Thyroid gland (tissue), 4 donors: ENCODE data around the gene MSN. TPM values are rescaled to one million over a fixed set of nuclear protein-coding genes. Genes with fewer than 3 reads are reported as not detected.
"Not testable (repeated sequence)": the region's sequence is repeated elsewhere in the genome, so short reads cannot be mapped to it uniquely, and the experiment has no call there.

ENCODE experiments used
- DNase-seq, 2 donors: peaks; one replicate each; pipeline ENCODE4 v3.0.0-alpha.2; 2019
- H3K27ac ChIP-seq, 3 donors: fragments of 200-600 bp; sonication (generic); 1 replicate in 2 of 3; 2 replicates in 1 of 3; pipeline ENCODE4 v1.5.1; 2016 to 2019; ENCODE audit warnings: mild to moderate bottlenecking in 1 of 3, moderate library complexity in 1 of 3
- H3K27me3 ChIP-seq: fragments of 200-600 bp; sonication (generic); one replicate; pipeline ENCODE4 v1.5.1; 2019
- H3K36me3 ChIP-seq, 2 donors: fragments of 200-600 bp; sonication (generic); one replicate each; pipeline ENCODE4 v1.5.1; 2016 to 2019
- H3K4me1 ChIP-seq, 2 donors: fragments of 200-600 bp; sonication (generic); one replicate each; pipeline ENCODE4 v1.5.1; 2017 to 2019
- H3K4me3 ChIP-seq, 3 donors: fragments of 200-600 bp; sonication (generic); replicated peaks in 1 of 3; 1 replicate in 2 of 3; 2 replicates in 1 of 3; pipeline ENCODE4 v1.5.1; 2016; ENCODE audit warnings: mild to moderate bottlenecking in 1 of 3
- H3K9me3 ChIP-seq: fragments of 200-600 bp; sonication (generic); one replicate; pipeline ENCODE4 v1.5.1; 2017
- CTCF ChIP-seq, 6 experiments: fragments of 200-600 bp in 3 of 6; fragments of 450-650 bp in 3 of 6; sonication (generic) in 3 of 6; IDR thresholded peaks; one replicate each; pipeline ENCODE4 v1.5.1; 2016 to 2019; ENCODE audit warnings: antibody characterized with exemption in 6 of 6, mild to moderate bottlenecking in 2 of 6, inconsistent platforms in 1 of 6, moderate library complexity in 1 of 6
- POLR2A ChIP-seq, 2 donors: fragments of 450-650 bp; IDR thresholded peaks; one replicate each; pipeline ENCODE4 v1.6.1; 2017; ENCODE audit warnings: antibody characterized with exemption in 2 of 2, mild to moderate bottlenecking in 2 of 2, moderate library complexity in 1 of 2
- WGBS, 2 donors: methylation state at CpG; one replicate each; pipeline ENCODE4 v1.1.5; 2017; 5-methylcytosine and 5-hydroxymethylcytosine counted together
- intact Hi-C: fragments of 100-400 bp; cut with DNase I; formaldehyde crosslinking; loops from one replicate; pipeline ENCODE4 v1.15.1; 2023
- total RNA-seq, 4 donors: library from RNA; depleted of rRNA; stranded (reverse); fragments of >200 nt; gene quantifications; one replicate each; pipeline ENCODE4 v1.2.3, GENCODE V29; 2016

MSN gene
- 100 to 1,000 TPM; 204 to 318 (median 259) TPM for total RNA-seq

GRCh38 chrX:65667503-65668376 is at the start of gene MSN:
Gene MSN, plus strand, starts transcription at chrX:65667654. Its CDS starts 188 bp downstream, at chrX:65667842.
- Histone ChIP-seq H3K9me3 (no peaks in the 10 kb centered on the region), H3K27me3 (no peaks in the 10 kb centered on the region), H3K4me3 (peak within 1 kb of the TSS; percentile 56 to 86 (median 58)), H3K27ac (peak within 1 kb of the TSS; percentile 95 to 96 (median 96)), H3K36me3 (no peaks in the 10 kb centered on the region), H3K4me1 (peaks cover 25 to 40% of the 10 kb centered on the region in 2 donors)
- TF ChIP-seq CTCF (IDR thresholded peaks at IDR 0.05) (no peak), POLR2A (IDR thresholded peaks at IDR 0.05) (peak in 1 of 2 donors; percentile 84)
- WGBS, 2 donors = 0 to 1% methylated on average over 8 to 14 of the region's 56 CpGs
- intact Hi-C loops = no loop called here
- DNase-seq = peak; percentile 73 to 75

- H3K27me3 ChIP-seq, DNase-seq, H3K27ac ChIP-seq, H3K9me3 ChIP-seq, H3K4me3 ChIP-seq, H3K36me3 ChIP-seq, intact Hi-C loops, H3K4me1 ChIP-seq: not testable (repeated sequence)
- WGBS, 2 donors = 89 to 91% methylated on average over 27 of the region's 33 CpGs
Measured at GRCh38 chrX:65620096-65620705, 47.3 kb upstream of the MSN start.

GRCh38 chrX:65630771-65631170 is 36.7 kb upstream of the MSN start:
- Histone ChIP-seq H3K9me3 (no peaks in the 10 kb centered on the region), H3K4me3 (no peak overlapping the region), H3K27ac (no peak overlapping the region), H3K4me1 (peaks cover 0 to 8% of the 10 kb centered on the region in 2 donors), H3K27me3 (no peaks in the 10 kb centered on the region), H3K36me3 (no peaks in the 10 kb centered on the region)
- intact Hi-C loops = no loop called here
- no peak for DNase-seq
- TF ChIP-seq CTCF (IDR thresholded peaks at IDR 0.05) = no peak
- no peak for TF ChIP-seq POLR2A (IDR thresholded peaks at IDR 0.05)
- whole genome bisulfite sequencing, 2 donors = 92 to 97% methylated on average over 3 of the region's 3 CpGs

GRCh38 chrX:65633826-65634225 is 33.6 kb upstream of the MSN start:
- intact Hi-C loops = no loop called here
- Histone ChIP-seq H3K4me1 (peaks cover 0 to 13% of the 10 kb centered on the region in 2 donors), H3K4me3 (no peak overlapping the region), H3K27ac (no peak overlapping the region), H3K27me3 (no peaks in the 10 kb centered on the region), H3K36me3 (no peaks in the 10 kb centered on the region), H3K9me3 (no peaks in the 10 kb centered on the region)
- no peak for TF ChIP-seq CTCF (IDR thresholded peaks at IDR 0.05)
- no peak for TF ChIP-seq POLR2A (IDR thresholded peaks at IDR 0.05)
- no peak for DNase-seq
- WGBS, 2 donors = 73 to 80% methylated on average over 1 of the region's 1 CpG

GRCh38 chrX:65634732-65635131 is 32.7 kb upstream of the MSN start:
- Histone ChIP-seq H3K27me3 (no peaks in the 10 kb centered on the region), H3K36me3 (no peaks in the 10 kb centered on the region), H3K27ac (peak overlapping the region in 1 of 3 donors; percentile 57), H3K9me3 (no peaks in the 10 kb centered on the region), H3K4me1 (peaks cover 0 to 13% of the 10 kb centered on the region in 2 donors), H3K4me3 (no peak overlapping the region)
- intact Hi-C loops = no loop called here
- no peak for DNase-seq
- WGBS, 2 donors = 81 to 94% methylated on average over 2 to 4 of the region's 4 CpGs
- TF ChIP-seq CTCF (IDR thresholded peaks at IDR 0.05) (no peak), POLR2A (IDR thresholded peaks at IDR 0.05) (no peak)
